HG03457 (cell line): Measurements from ENCODE around the gene ARMC7.
"Not testable (repeated sequence)": the region's sequence is repeated elsewhere in the genome, so short reads cannot be mapped to it uniquely, and the experiment has no call there.

Experiments
- ATAC-seq: cut with Tn5 transposase; IDR thresholded peaks from one replicate; pipeline ENCODE4 v1.9.1; 2021; ENCODE audit warnings: moderate number of reproducible peaks; ENCODE audit not compliant: unreplicated experiment

ARMC7 gene

GRCh38 chr17:75127936-75128335 lies 18.2 kb downstream of the ARMC7 start:
- not testable (repeated sequence) for ATAC-seq

GRCh38 chr17:75128694-75129505 lies 19.1 kb downstream of the ARMC7 start:
- no peak for ATAC-seq

- ATAC-seq: no peak
These were observed 19.8 kb downstream of the ARMC7 start for GRCh38 chr17:75129576-75129975.

GRCh38 chr17:75130059-75130631 lies 20.4 kb downstream of the ARMC7 start:
- no peak for ATAC-seq

- no peak for ATAC-seq
These were observed 21.0 kb downstream of the ARMC7 start for GRCh38 chr17:75130632-75131277.

- ATAC-seq: peak; percentile 48
These were observed 21.7 kb downstream of the ARMC7 start, which contains the start of gene NT5C for GRCh38 chr17:75131278-75132017. NT5C (minus strand) TSS chr17:75131742; CDS start chr17:75131707, 35 bp downstream.

- not testable (repeated sequence) for ATAC-seq
These were observed 22.5 kb downstream of the ARMC7 start for GRCh38 chr17:75132018-75133000.

- no peak for ATAC-seq
These were observed 23.2 kb downstream of the ARMC7 start for GRCh38 chr17:75133001-75133400.

GRCh38 chr17:75133607-75134347 lies 24.0 kb downstream of the ARMC7 start:
- not testable (repeated sequence) for ATAC-seq

GRCh38 chr17:75135452-75135851 lies 25.7 kb downstream of the ARMC7 start:
- no peak for ATAC-seq

- ATAC-seq: no peak
These were observed 26.2 kb downstream of the ARMC7 start for GRCh38 chr17:75135946-75136345.

GRCh38 chr17:75137762-75138161 lies 28.0 kb downstream of the ARMC7 start:
- not testable (repeated sequence) for ATAC-seq

GRCh38 chr17:75138519-75138918 lies 28.8 kb downstream of the ARMC7 start:
- no peak for ATAC-seq

- ATAC-seq: no peak
These were observed 32.6 kb downstream of the ARMC7 start for GRCh38 chr17:75142236-75142971.

GRCh38 chr17:75144816-75145512 lies 35.2 kb downstream of the ARMC7 start:
- ATAC-seq: no peak

- no peak for ATAC-seq
These were observed 36.8 kb downstream of the ARMC7 start for GRCh38 chr17:75146592-75146991.

GRCh38 chr17:75147878-75148546 lies 38.2 kb downstream of the ARMC7 start:
- no peak for ATAC-seq
